COLO668 (cell line): ENCODE measurements around the gene FER.
A peak's percentile ranks its signal among the peaks of the same experiment; 100 is the strongest.
"Not testable (repeated sequence)": the region's sequence is repeated elsewhere in the genome, so short reads cannot be mapped to it uniquely, and the experiment has no call there.

Source experiments
- DNase-seq: peaks from one replicate; lab custom pipeline; 2025; ENCODE audit not compliant: unreplicated experiment; lab: John Stamatoyannopoulos, UW

Gene FER

GRCh38 chr5:108743846-108744245, 3.9 kb upstream of the FER start:
- DNase-seq, result no peak

DNA sequence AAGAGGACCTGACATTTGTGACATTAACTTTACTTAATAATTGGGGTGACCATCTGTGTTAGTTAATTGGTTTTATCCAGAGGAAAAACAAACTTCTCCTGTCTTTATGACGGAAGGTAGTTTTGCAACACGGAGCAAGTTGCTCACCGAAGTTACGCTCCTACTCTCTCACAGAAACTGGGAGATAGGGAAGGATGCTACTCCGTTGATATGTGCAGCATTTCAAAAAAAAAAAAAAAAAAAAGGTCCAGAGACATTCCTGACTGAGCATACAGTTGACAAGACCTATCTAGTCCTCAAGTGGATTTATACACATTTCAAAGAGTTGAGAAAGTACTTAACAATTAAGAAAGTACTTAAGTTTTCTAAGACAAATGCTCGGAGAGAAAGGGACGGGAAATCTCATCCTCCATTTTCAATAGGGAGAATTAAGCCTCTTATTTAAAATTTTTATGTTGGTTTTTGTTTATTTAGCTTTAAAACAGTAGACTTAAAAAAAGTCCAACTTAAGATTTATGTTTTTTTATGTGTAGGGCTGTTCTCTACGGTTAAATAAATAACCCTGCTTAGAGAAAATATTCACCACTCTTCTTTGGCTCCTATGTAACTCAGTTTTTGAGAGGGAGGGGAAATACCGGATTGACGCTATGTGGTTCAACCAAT, 455 bp upstream of the FER start:
- no peak for DNase-seq

DNA sequence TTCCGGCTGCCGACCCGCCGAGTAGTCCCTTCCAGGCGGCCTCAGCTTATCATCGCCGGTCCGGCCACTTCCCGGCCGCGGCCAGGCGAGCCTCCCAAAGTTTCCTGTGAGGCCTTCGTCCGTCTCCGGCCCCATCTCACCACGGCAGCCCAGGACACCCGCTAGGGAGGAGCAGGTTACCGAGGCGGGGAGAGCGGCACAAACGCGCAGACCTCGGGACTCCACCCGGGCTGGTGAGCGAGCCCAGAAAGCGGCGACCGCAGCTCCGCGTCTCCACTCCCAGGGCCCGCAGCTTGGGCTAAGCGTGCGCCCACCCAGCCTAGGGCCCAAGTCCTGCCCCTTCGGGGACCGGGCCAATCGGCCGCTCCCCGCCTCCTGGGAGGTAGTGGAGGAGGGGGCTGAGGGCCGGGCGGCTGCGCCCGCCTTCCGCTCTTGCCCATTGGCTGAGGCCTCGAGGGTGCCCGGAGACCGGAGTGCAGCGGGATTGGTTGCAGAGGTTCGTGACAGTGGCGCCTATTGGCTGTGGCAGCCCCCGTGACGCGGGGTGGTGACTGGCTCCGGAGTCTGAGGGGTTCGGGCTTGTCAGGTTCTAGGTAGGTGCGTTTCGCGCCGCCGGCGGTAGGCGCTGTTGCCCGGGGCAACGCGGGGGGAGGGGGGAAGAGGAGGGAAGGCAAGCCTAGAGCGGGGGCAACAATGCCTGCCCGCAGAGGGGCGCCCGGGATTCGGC, 867 bp downstream of the FER start:
- peak; percentile 91 for DNase-seq

GRCh38 chr5:108749128-108749861, 1.6 kb downstream of the FER start:
- DNase-seq, result no peak

DNA sequence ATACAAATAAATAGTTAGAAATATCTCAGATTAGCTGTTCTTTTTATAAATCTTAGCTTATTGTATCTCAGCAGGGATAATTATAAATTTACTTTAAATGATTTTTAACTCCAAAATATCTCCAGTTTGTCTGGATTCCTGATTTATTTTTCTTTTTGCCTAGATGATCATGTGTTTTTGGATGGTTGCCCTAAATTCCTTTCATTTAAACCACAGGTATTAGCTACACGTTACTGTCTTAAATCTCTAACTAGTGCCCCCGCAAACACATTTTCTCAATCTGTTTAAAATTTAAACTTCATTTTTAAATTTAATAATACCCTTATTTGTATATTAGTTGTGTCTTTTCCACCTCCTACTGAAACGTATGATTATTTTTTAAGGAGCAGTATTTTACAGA, 5.6 kb downstream of the FER start:
- DNase-seq, result no peak

GRCh38 chr5:108753877-108754276, 6.2 kb downstream of the FER start:
- DNase-seq, result no peak

- no peak for DNase-seq
These were observed 12.8 kb downstream of the FER start for GRCh38 chr5:108760512-108760911.

- no peak for DNase-seq
These were observed 15.0 kb downstream of the FER start for GRCh38 chr5:108762660-108763059.

DNA sequence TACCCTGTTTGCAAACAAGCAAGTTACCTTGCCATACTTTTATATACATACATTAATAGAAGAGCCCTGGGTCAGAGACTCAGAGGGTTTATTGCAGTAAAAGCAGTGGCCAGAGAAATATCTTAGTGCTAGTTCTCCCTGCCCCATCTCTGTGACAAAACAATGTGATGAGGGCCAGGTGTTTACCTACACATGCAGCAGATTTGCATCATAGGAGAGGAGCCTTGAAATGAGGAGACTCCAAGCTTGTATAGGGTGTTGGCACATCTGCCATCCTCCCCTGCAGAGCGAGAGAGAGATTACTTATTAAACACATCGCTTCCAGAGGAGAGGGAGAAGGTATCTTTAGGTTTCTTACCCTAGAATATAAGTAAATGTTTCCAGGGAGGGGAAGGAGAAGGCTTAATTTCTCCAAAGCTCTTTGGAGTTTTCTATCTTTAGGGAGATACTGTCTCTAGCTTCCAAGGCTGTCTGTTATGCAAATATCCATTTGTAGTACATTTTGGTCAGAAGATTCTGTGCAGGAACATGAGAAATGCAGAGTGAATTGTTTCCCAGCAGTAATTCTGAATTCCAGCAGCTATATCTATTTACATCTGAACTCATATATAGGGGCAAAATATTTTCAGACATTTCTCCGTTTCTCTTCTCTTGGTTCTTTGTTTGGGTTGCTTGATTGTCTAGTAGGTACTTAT, 15.7 kb downstream of the FER start:
- DNase-seq, result no peak

DNA sequence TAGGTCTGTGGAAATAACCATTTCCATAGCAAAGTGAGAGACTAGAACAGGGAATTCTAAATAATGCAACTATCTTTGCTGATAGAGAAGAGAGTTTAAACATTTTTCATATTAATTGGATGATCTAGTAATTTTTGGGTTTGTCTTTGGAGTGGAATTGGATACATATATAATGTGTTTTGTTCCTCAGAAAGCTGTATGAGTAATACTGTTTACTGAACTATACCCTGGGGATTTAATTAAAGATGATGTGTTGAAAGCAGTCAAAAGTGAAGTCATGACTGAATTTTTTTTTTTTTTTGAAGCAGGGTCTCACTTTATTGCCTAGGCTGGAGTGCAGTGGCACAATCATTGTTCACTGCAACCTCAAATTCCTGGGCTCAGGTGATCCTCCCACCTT, 17.9 kb downstream of the FER start:
- no peak for DNase-seq

- DNase-seq, result not testable (repeated sequence)
These were observed 19.2 kb downstream of the FER start for GRCh38 chr5:108766916-108767315.

- no peak for DNase-seq
These were observed 21.7 kb downstream of the FER start for GRCh38 chr5:108769352-108769751.

- no peak for DNase-seq
These were observed 24.9 kb downstream of the FER start for GRCh38 chr5:108772626-108773025.

DNA sequence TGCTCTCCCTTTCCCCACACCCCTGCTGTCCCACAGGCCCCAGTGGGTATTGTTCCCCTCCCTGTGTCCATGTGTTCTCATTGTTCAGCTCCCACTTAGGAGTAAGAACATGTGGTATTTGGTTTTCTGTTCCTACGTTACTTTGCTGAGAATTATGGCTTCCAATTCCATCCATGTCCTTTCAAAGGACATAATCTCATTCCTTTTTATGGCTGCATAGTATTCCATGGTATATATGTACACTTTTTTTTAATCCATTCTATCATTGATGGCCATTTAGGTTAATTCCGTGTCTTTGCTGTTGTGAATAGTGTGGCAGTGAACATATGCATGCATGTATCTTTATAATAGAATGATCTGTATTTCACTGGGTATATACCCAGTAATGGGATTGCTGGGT, 25.6 kb downstream of the FER start:
- no peak for DNase-seq

GRCh38 chr5:108774079-108774478, 26.4 kb downstream of the FER start:
- DNase-seq, result not testable (repeated sequence)

GRCh38 chr5:108777582-108777981, 29.9 kb downstream of the FER start:
- DNase-seq, result not testable (repeated sequence)

DNA sequence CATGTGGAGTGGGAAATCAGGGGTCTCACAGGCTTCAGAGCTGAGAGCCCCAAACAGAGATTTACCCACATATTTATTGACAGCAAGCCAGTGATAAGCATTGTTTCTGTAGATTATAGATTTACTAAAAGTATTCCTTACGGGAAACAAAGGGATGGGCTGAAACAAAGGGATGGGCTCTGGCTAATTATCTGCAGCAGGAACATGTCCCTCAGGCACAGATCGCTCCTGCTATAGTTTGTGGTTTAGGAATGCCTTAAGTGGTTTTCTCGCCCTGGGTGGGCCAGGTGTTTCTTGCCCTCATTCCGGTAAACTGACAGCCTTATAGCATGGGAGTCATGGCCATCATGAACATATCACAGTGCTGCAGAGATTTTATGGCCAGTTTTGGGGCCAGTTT, 36.9 kb downstream of the FER start:
- DNase-seq, result not testable (repeated sequence)

DNA sequence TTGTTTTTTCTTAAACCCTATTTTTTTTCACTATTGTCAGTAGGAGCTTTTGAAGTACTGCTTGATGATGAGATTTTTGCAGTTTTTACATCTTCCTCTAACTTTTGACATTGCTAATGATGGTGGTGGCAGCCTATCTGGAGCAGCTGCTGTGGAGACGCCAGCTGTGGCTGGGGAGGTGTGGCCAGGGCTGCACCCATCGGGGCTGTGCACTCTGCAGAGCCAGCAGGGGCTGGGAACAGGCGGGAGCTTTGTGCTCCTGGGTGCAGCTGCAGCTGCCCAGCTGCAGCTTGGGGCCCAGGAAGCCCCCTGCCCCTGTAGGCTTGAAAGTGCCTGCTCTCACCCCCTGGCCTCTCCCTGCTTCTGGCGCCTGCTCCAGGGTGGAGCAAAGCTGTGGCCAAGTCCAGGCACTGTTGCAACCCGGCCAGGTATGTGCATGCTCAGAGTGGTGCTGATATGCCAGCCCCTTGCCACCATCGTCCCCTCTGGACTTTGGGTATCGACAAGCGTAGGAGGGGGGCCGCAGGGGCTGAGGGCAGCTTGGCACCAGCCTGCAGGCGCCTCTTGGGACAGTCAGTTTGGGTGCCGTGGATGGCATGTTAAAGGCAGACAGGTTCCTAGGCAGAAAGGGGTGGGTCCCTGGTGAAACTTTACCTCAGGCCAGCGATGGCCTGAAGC, 39.2 kb downstream of the FER start:
- no peak for DNase-seq

DNA sequence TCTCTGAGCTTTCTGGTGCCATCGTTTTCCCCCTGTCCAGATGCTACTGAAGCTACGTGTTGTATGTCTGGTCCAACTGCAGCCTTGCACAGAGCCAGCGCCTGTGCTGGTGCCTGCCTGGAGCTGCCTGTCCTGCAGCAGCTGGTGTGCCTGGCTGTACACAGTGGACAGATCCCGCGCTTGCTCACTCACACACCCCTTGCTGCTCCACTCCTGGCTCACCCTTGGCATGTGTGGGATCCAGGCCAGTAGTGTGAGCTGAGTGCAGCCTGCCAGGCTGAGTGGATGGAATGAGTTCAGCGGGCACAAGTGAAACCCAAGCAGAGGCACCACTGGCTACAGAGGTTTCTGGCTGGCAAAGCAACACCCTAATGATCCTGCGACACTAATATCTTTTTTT, 40.4 kb downstream of the FER start:
- no peak for DNase-seq

DNA sequence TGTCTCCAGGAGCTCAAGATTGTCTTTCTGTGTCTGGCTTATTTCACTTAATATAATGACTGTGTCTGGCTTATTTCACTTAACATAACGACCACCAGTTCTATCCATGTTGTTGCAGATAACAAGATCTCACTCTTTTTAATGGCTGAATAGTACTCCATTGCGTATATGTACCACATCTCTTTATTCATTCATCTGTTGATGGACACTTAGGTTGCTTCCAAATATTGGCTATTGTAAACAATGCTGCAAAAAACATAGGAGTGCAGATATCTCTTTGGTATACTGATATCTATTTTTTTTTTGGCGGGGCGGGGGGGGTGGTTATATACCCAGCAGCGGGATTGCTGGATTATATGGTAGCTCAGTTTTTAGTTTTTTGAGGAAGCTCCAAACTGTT, 45.5 kb downstream of the FER start:
- no peak for DNase-seq

DNA sequence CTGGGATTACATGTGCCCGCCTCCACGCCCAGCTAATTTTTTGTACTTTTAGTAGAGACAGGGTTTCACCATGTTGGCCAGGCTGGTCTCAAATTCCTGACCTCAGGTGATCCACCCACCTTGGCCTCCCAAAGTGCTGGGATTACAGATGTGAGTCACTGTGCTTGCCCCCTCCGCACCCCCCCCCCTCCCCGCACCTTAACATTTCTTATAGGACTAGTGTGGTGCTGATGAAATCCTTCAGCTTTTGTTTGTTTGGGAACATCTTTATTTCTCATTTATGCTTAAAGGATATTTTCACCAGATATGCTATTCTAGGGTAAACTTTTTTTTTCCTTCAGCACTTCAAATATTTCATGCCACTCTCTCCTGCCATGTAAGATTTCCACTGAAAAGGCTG, 46.7 kb downstream of the FER start:
- DNase-seq, result not testable (repeated sequence)
